T-helper 17 cell (primary cell): ENCODE data around the gene SNX24. TPM values are rescaled to one million over a fixed set of nuclear protein-coding genes. Genes with fewer than 3 reads are reported as not detected.

ENCODE experiments used
- ATAC-seq: fragments of 150-1000 bp; cut with Tn5 transposase; 2 replicates; pipeline ENCODE4 v1.10.0; 2021; ENCODE audit warnings: mild to moderate bottlenecking, moderate library complexity
- DNase-seq, 3 donors: peaks; one replicate each; pipeline versions ENCODE4 v3.0.0 to v3.0.0-alpha.2; 2020 to 2021
- H3K9me3 ChIP-seq: one replicate; pipeline ENCODE4 v1.7.0; 2013; ENCODE audit warnings: low read length, mild to moderate bottlenecking; ENCODE audit not compliant: control insufficient read depth, poor library complexity, severe bottlenecking
- H3K27ac Mint-ChIP-seq: one replicate; pipeline ENCODE4 v1.8.0; 2022; ENCODE audit warnings: mild to moderate bottlenecking, moderate library complexity, mixed read lengths
- H3K27me3 Mint-ChIP-seq: one replicate; pipeline ENCODE4 v1.8.0; 2022; ENCODE audit warnings: mixed read lengths
- H3K36me3 Mint-ChIP-seq: one replicate; pipeline ENCODE4 v1.8.0; 2022; ENCODE audit warnings: low read depth, mixed read lengths
- H3K4me1 Mint-ChIP-seq: one replicate; pipeline ENCODE4 v1.8.0; 2022; ENCODE audit warnings: mild to moderate bottlenecking, mixed read lengths
- H3K4me3 Mint-ChIP-seq: one replicate; pipeline ENCODE4 v1.8.0; 2022; ENCODE audit warnings: mild to moderate bottlenecking, moderate library complexity, mixed read lengths
- total RNA-seq, 4 donors: library from RNA in 2 of 4; stranded (reverse) in 2 of 4; gene quantifications; one replicate each; pipeline ENCODE4 v1.2.3 and lab custom pipeline; 2022 to 2026

SNX24 gene
- total RNA-seq, 2 donors from 2014 or later, result 7.3 to 7.7 TPM

DNA sequence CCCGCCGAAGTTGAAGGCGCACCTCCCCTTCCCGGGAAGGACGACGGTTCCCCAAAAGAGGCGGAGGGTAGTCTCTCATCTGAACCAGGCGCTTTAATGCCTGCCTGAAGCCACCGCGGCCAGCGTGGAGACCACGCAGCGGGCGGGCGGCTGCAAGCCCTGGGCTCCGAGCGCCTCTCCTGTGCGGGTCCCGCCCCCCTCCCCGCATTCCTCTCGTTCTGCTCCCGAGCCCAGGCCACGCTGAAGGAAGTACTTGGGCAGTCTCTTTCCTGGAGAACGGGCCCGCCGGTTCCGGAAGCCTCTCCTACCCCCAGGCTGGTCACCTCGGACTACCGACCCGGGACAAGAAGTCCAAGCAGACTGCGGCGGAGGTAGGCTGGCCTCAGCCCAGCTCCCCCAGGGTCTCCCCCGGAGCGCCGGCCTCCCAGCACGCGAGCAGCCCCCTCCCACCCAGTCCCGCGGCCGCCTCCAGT, 190.5 kb downstream of the SNX24 start:
- Mint-ChIP-seq H3K4me1 (peaks cover 15% of the 10 kb centered on the region), H3K27ac (no peak overlapping the region), H3K36me3 (peaks cover 2% of the 10 kb centered on the region), H3K4me3 (peak overlapping the region; percentile 80), H3K27me3 (peaks cover 76% of the 10 kb centered on the region)
- no peaks in the 10 kb centered on the region for H3K9me3 ChIP-seq
- DNase-seq, result no peak
- ATAC-seq, result peak; percentile 12

DNA sequence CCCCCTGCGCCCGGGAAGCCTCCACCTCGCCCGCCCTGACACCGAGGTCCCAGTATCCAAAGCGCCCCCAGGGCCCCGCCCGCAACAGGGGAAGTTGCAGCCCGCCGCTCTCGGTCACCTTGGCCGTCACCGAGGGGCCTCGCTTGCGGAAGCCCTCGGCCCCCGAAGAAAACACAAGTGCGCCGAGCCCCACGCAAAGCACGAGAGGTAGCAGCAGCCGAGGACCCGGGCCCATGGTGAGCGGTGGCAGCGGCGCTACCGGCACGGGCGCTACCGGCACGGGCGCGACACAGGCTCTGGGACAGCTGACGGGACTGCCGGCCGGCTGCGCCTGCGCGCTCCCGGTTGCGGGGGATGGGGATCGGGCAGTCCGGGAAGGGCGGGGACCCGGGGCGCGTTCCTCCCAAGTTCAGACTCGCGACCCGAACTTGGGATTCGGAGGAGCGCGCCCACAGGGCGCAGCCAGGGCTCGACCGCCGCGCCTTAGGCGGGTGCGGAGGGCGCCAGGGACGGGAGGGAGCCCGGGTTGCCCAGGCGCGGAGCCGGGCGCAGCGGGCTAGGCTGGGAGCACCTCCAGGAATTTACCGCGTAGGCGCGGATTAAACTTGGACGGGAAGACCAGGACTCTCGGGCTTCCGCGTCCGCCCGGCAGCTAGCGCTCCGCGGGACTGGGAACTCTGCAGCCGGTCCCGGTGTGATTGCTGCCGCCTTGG, 191.1 kb downstream of the SNX24 start, which contains the start of gene PPIC:
Gene PPIC (minus strand): TSS at position 335 of the 713 bp plus-strand sequence. CDS start 100 bp downstream, at position 235.
- ATAC-seq, result peak; percentile 14
- peak within 1 kb of the TSS; percentile 80 for H3K4me3 Mint-ChIP-seq
- DNase-seq, result no peak
- H3K4me1 Mint-ChIP-seq, result peaks cover 15% of the 10 kb centered on the region
- H3K36me3 Mint-ChIP-seq, result peaks cover 2% of the 10 kb centered on the region
- no peaks in the 10 kb centered on the region for H3K9me3 ChIP-seq
- H3K27me3 Mint-ChIP-seq, result peaks cover 70% of the 10 kb centered on the region
- H3K27ac Mint-ChIP-seq, result no peak within 1 kb of the TSS

- H3K4me1 Mint-ChIP-seq, result peaks cover 15% of the 10 kb centered on the region
- peak overlapping the region; percentile 50 for H3K4me3 Mint-ChIP-seq
- peaks cover 65% of the 10 kb centered on the region for H3K27me3 Mint-ChIP-seq
- no peaks in the 10 kb centered on the region for H3K9me3 ChIP-seq
- no peak overlapping the region for H3K27ac Mint-ChIP-seq
- no peak for ATAC-seq
- peaks cover 2% of the 10 kb centered on the region for H3K36me3 Mint-ChIP-seq
- no peak for DNase-seq
These were observed 191.6 kb downstream of the SNX24 start for GRCh38 chr5:123037104-123037418.

DNA sequence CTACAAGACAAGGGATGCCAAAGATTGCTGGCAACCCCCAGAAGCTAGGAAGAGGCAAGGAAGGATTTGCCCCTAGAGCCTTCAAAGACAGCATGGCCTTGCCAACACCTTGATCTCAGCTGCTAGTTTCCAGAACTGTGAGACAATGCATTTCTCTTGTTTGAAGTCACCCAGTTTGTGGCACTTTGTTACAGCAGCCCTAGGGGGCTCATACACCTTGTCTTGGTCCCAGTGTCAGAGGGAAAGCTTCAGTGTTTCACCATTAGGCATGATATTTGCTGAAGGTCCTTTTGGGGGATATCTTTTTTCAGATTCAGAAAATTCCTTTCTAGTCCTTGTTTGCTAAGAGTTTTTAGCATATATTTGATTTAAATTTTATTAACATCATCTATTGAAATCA, 194.3 kb downstream of the SNX24 start:
- no peak overlapping the region for H3K27ac Mint-ChIP-seq
- DNase-seq, result no peak
- peaks cover 5% of the 10 kb centered on the region for H3K36me3 Mint-ChIP-seq
- H3K4me1 Mint-ChIP-seq, result peaks cover 14% of the 10 kb centered on the region
- no peak overlapping the region for H3K4me3 Mint-ChIP-seq
- H3K27me3 Mint-ChIP-seq, result peaks cover 55% of the 10 kb centered on the region
- no peaks in the 10 kb centered on the region for H3K9me3 ChIP-seq
- ATAC-seq, result no peak

DNA sequence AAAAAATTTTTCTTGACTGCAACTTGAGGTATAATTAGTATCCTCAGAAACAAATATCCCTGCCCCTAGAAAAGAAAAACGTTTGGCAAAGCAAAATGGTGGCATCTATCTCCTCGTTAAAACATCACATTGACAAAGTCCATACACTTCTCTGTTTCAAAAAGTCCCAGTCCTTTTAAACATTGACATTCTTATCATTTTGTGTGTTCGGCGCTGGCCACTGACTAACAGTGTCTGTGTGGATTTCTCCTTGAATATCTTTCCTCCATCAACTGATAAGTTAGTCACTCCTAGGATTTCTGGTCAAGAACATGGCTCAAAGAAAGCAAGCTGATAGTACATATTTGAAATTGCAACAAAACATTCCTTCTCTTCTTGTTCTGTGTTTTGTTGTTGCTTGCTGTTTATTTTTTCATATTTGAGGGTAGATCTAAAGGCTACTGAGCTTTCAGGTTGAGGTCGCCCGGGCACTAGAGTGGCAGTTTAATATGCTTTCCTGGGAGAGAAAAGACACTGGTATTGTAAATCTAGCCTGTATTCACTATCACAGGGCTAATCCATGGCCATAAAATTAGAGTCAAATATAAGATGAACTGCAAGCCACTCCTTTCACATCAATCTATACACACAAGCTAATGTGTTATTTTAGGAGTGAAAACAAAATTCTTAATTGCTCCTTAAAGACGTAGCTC, 199.7 kb downstream of the SNX24 start:
- no peaks in the 10 kb centered on the region for H3K9me3 ChIP-seq
- ATAC-seq (no peak), DNase-seq (no peak)
- peaks cover 47% of the 10 kb centered on the region for H3K27me3 Mint-ChIP-seq
- H3K27ac Mint-ChIP-seq, result no peak overlapping the region
- H3K4me3 Mint-ChIP-seq, result no peak overlapping the region
- H3K4me1 Mint-ChIP-seq, result no peaks in the 10 kb centered on the region
- peaks cover 4% of the 10 kb centered on the region for H3K36me3 Mint-ChIP-seq

- Mint-ChIP-seq H3K4me1 (no peaks in the 10 kb centered on the region), H3K36me3 (peaks cover 4% of the 10 kb centered on the region), H3K4me3 (no peak overlapping the region), H3K27ac (no peak overlapping the region), H3K27me3 (peaks cover 47% of the 10 kb centered on the region)
- no peak for ATAC-seq
- DNase-seq, result no peak
- H3K9me3 ChIP-seq, result no peaks in the 10 kb centered on the region
These were observed 200.8 kb downstream of the SNX24 start for GRCh38 chr5:123046222-123046621.

DNA sequence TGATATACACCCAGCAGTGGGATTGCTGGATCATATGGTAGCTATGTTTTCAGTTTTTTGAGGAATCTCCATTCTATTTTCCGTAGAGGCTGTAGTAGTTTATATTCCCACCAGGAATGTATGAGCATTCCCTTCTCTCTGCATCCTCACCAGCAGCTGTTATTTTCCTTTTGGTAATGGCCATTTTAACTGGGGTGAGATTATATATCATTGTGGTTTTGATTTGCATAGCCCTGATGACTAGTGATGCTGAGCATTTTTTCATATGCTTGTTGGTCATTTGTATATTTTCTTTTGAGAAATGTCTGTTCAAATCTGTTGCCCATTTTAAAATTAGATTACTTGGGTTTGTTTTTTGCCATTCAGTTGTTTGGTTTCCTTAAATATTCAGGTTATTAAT, 202.3 kb downstream of the SNX24 start:
- H3K27me3 Mint-ChIP-seq, result peaks cover 47% of the 10 kb centered on the region
- no peak overlapping the region for H3K4me3 Mint-ChIP-seq
- DNase-seq (no peak), ATAC-seq (no peak)
- H3K9me3 ChIP-seq, result no peaks in the 10 kb centered on the region
- no peaks in the 10 kb centered on the region for H3K4me1 Mint-ChIP-seq
- H3K36me3 Mint-ChIP-seq, result peaks cover 4% of the 10 kb centered on the region
- no peak overlapping the region for H3K27ac Mint-ChIP-seq

DNA sequence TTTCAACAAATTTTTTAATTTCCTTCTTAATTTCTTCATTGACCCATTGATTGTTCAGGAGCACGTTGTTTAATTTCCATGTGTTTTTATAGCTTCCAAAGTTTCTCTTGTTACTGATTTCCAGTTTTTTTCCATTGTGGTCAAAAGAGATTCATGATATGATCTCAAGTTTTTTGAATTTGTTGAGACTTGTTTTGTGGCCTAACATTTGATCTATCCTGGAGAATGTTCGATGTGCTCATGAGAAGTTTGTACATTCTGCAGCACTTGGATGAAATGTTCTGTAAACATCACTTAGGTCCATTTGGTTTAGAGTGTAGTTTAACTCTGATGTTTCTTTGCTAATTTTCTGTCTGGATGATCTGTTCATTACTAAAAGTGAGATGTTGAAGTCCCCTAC, 205.8 kb downstream of the SNX24 start:
- no peaks in the 10 kb centered on the region for H3K4me1 Mint-ChIP-seq
- DNase-seq (no peak), ATAC-seq (no peak)
- H3K36me3 Mint-ChIP-seq, result no peaks in the 10 kb centered on the region
- H3K27ac Mint-ChIP-seq, result no peak overlapping the region
- no peak overlapping the region for H3K4me3 Mint-ChIP-seq
- peaks cover 20% of the 10 kb centered on the region for H3K27me3 Mint-ChIP-seq
- no peaks in the 10 kb centered on the region for H3K9me3 ChIP-seq

Other genes starting within 250 kb of the SNX24 start
- gene SNX2, start 70.5 kb upstream of the SNX24 start, total RNA-seq, result 10 to 100 TPM; 52.4 to 57.4 TPM
- not detected for gene PPIC, start 191.1 kb downstream of the SNX24 start, total RNA-seq
- not detected for gene PRDM6, start 243.6 kb downstream of the SNX24 start, total RNA-seq